Activated naive CD4-positive, alpha-beta T cell treated with anti-CD3 and anti-CD28 coated beads, Interleukin-2, amount 50 U/mL, for 24 hours (primary cell): Measurements from ENCODE around the gene PSMB3.

Experiments used
- H3K27ac Mint-ChIP-seq: one replicate; pipeline ENCODE4 v1.8.0; 2021; ENCODE audit warnings: mild to moderate bottlenecking, mixed read lengths
- H3K27me3 Mint-ChIP-seq: one replicate; pipeline ENCODE4 v1.8.0; 2021; ENCODE audit warnings: mixed read lengths
- H3K36me3 Mint-ChIP-seq: one replicate; pipeline ENCODE4 v1.8.0; 2021; ENCODE audit warnings: mixed read lengths
- H3K4me1 Mint-ChIP-seq: one replicate; pipeline ENCODE4 v1.8.0; 2021; ENCODE audit warnings: mixed read lengths
- H3K4me3 Mint-ChIP-seq: one replicate; pipeline ENCODE4 v1.8.0; 2021; ENCODE audit warnings: mild to moderate bottlenecking, mixed read lengths
- H3K9me3 Mint-ChIP-seq: one replicate; pipeline ENCODE4 v1.8.0; 2021; ENCODE audit warnings: mixed read lengths

PSMB3 gene

GRCh38 chr17:38728290-38728831 is 24.2 kb upstream of the PSMB3 start:
- H3K9me3 Mint-ChIP-seq: no peaks in the 10 kb centered on the region
- H3K27me3 Mint-ChIP-seq: no peaks in the 10 kb centered on the region
- peak overlapping the region; percentile 94 for H3K27ac Mint-ChIP-seq
- H3K4me3 Mint-ChIP-seq: peak overlapping the region; percentile 76
- peaks cover 3% of the 10 kb centered on the region for H3K36me3 Mint-ChIP-seq
- peaks cover 76% of the 10 kb centered on the region for H3K4me1 Mint-ChIP-seq

- Mint-ChIP-seq H3K27ac (peak overlapping the region; percentile 68), H3K4me3 (peak overlapping the region; percentile 76), H3K4me1 (peaks cover 86% of the 10 kb centered on the region), H3K27me3 (no peaks in the 10 kb centered on the region), H3K36me3 (peaks cover 4% of the 10 kb centered on the region), H3K9me3 (no peaks in the 10 kb centered on the region)
These were observed 23.1 kb upstream of the PSMB3 start for GRCh38 chr17:38729368-38729885.

DNA sequence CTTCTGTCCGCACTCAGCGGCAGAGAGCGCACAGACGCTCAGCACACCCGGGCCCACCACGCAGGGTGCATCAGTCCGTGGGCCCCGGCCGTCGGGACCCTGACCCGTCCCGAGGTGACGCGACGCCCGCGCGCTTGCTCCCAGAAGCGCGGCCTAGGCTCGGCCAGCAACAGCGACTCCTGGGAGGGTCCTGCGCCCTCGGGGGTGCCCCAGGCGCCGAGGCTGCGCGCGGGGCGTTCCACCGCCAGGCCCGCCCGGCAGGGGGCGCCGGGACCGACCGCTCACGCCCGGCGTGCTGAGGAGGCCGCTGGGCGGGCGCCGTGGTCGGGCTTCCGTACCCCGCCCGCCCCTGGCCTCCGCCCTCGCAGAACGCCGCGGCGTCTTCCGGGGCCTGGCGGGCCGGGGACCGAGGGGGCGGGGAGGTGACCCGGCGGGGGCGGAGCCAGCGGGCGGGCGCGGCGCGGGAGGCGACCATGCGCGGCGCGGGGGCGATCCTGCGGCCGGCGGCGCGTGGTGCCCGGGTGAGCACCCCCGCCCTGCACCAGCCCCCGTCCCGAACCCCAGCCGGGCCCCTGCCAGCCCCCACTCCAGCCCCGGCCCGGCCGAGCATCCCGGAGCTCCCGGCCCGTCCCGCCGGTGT is 22.5 kb upstream of the PSMB3 start, which contains the start of gene CISD3:
Gene CISD3 (plus strand): TSS at position 456 of the 640 bp plus-strand sequence. CDS start 18 bp downstream, at position 474.
- peaks cover 4% of the 10 kb centered on the region for H3K36me3 Mint-ChIP-seq
- no peaks in the 10 kb centered on the region for H3K9me3 Mint-ChIP-seq
- peak within 1 kb of the TSS; percentile 93 for H3K27ac Mint-ChIP-seq
- peak within 1 kb of the TSS; percentile 93 for H3K4me3 Mint-ChIP-seq
- peaks cover 89% of the 10 kb centered on the region for H3K4me1 Mint-ChIP-seq
- H3K27me3 Mint-ChIP-seq: no peaks in the 10 kb centered on the region

GRCh38 chr17:38730526-38731379 is 21.8 kb upstream of the PSMB3 start:
- Mint-ChIP-seq H3K4me3 (peak overlapping the region; percentile 93), H3K4me1 (peaks cover 86% of the 10 kb centered on the region), H3K27ac (peak overlapping the region; percentile 93), H3K27me3 (no peaks in the 10 kb centered on the region), H3K9me3 (no peaks in the 10 kb centered on the region), H3K36me3 (peaks cover 4% of the 10 kb centered on the region)

DNA sequence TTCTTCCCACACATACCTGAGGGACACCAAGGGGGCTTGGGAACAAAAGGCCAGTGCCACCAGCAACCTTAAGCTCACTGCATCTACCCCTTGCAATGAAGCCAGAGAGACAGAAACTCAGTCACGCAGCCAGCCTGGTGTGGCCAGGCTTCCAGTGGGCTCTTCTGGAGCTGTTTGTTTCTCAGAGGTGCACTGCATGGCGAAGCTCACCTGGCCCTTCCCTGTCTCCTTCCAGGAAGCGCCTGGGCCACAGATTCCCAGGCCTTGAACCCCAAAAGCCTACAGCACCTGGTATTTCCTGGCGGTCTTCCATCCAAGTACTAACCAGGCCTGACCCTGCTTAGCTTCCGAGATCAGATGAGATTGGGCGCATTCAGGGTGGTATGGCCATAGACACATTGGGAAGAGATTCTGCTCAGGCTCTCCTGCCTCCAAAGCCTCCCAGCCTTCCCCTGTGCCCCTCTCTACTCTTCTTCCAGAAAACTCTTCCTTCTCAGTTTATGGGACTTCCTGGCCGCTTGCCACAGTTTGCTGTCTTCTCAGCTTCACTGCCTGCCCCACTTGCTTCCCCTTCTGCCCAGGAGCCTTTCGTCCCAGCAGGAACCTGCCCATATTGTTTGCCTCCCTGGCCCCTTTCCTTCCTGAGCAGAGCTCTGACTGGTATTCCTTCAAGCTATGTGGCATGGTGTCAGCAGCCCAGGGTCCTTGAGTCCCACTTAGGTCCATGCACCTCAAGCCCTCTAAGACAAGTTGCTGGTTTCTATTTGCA is 20.8 kb upstream of the PSMB3 start:
- Mint-ChIP-seq H3K4me1 (peaks cover 78% of the 10 kb centered on the region), H3K27ac (peak overlapping the region; percentile 81), H3K36me3 (peaks cover 4% of the 10 kb centered on the region)

DNA sequence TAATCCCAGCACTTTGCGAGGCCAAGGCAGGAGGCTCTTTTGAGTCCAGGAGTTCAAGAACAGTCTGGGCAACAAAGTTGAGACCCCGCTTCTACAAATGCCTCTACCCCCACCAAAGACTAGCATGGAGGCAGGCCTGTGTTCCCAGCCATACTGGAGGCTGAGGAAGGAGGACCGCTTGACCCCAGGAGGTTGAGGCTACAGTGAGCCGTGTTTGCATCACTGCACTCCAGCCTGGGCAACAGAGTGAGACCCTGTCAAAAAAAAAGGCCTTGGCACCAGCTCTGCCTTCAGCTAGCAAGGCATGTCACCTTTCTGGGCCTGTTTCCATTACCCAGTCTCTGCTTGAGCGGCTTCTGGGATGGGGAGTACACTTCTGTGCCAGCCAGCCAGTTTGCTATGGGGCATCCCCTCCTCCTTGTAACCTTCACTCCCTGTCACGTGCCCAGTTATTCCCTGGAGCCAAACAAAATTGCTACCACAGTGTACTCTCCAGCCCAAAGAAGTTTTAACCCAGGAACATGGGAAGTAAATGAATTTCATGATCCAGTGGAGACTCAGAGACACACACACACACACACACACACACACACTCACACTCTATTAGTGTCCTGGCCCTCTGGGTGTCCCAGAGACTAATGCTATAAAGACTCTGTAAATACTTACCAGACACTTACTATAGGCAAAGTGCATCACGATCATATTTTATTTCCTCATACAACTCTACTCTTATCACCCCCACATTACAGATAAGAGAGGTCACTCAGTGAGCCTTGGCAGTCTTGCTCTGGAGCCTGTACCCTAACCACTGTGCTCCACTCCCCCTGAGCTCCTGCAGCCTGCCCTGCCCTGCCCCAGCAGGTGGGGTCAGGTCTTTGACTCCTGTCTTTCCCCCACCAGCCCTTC is 19.9 kb upstream of the PSMB3 start:
- peaks cover 4% of the 10 kb centered on the region for H3K36me3 Mint-ChIP-seq
- H3K4me3 Mint-ChIP-seq: peak overlapping the region; percentile 41
- no peaks in the 10 kb centered on the region for H3K9me3 Mint-ChIP-seq
- H3K27ac Mint-ChIP-seq: peak overlapping the region; percentile 81
- H3K4me1 Mint-ChIP-seq: peaks cover 69% of the 10 kb centered on the region
- H3K27me3 Mint-ChIP-seq: no peaks in the 10 kb centered on the region

More for the DNA sequence above, 20.8 kb upstream of the PSMB3 start:
- peak overlapping the region; percentile 41 for H3K4me3 Mint-ChIP-seq
- no peaks in the 10 kb centered on the region for H3K9me3 Mint-ChIP-seq
- no peaks in the 10 kb centered on the region for H3K27me3 Mint-ChIP-seq

DNA sequence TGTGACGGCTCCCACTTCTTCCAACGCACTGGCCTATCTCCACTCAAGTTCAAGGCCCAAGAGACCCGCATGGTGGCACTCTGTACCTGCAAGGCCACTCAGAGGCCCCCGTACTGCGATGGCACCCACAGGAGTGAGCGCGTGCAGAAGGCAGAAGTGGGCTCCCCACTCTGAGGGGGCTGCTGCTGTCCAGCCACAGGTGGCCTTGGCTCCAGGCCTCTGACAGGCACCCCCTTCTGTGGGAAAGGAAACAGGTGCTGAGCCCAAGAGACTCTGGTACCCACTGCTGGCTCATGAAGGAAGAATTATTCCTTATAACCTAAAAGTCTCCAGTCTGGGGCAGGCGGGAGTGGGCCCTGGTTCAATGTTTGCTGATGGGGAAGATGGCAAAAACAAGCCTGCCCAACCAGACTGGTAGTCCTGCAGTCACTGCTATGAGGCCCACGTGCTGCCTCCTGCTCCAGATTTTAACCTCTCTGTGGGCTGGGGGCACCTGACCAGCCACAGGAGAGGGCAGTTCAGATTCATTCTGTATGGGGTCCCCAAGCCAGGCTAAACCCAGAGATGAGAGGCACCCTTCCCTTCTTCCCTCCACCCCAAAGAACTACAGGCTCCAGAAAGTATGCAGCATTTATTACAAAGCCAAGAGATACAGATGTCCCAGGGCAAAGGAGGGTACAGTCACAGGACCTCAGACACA is 19.1 kb upstream of the PSMB3 start:
- Mint-ChIP-seq H3K36me3 (peaks cover 1% of the 10 kb centered on the region), H3K4me3 (peak overlapping the region; percentile 45), H3K4me1 (peaks cover 61% of the 10 kb centered on the region), H3K27ac (peak overlapping the region; percentile 75), H3K27me3 (no peaks in the 10 kb centered on the region), H3K9me3 (no peaks in the 10 kb centered on the region)

GRCh38 chr17:38733982-38734973 is 18.3 kb upstream of the PSMB3 start:
- H3K9me3 Mint-ChIP-seq: no peaks in the 10 kb centered on the region
- no peaks in the 10 kb centered on the region for H3K27me3 Mint-ChIP-seq
- H3K4me3 Mint-ChIP-seq: peak overlapping the region; percentile 76
- H3K4me1 Mint-ChIP-seq: peaks cover 52% of the 10 kb centered on the region
- peak overlapping the region; percentile 80 for H3K27ac Mint-ChIP-seq
- H3K36me3 Mint-ChIP-seq: peaks cover 1% of the 10 kb centered on the region

- Mint-ChIP-seq H3K9me3 (no peaks in the 10 kb centered on the region), H3K27me3 (no peaks in the 10 kb centered on the region), H3K27ac (peak overlapping the region; percentile 30), H3K4me3 (no peak overlapping the region), H3K4me1 (peaks cover 47% of the 10 kb centered on the region), H3K36me3 (peaks cover 1% of the 10 kb centered on the region)
These were observed 17.2 kb upstream of the PSMB3 start for GRCh38 chr17:38735161-38735997.

DNA sequence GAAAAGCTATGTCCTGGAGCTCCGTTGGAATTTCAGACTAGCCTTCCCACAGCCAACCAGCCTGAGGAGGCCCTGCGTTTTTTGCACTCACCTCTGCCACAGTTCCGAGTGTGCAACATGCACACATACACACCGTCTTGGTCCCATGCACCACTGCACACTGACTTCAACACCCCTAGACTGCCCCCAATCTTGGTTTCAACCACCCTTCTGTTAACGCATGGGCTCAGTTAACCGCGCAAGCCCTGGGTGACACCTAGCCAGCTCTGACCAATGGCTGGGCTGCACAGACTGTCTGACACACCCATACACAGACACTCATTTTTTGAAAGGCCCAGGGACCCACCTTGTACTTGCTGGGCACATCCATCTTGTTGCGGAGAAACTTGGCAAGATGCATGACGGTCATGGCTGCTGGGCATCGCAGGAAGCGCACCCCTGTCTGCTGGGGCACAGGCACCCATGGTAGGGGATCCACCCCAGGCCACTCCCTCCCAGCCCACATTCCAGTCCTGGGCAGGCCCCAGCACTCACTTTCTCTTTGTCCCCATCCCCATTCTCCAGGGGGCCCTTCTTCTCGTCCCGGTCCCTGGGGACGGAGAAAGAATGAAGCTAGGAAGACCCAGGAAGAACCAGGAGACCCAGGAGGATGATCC is 14.4 kb upstream of the PSMB3 start:
- Mint-ChIP-seq H3K4me3 (no peak overlapping the region), H3K27ac (no peak overlapping the region), H3K9me3 (no peaks in the 10 kb centered on the region), H3K36me3 (peaks cover 1% of the 10 kb centered on the region), H3K4me1 (peaks cover 24% of the 10 kb centered on the region), H3K27me3 (peaks cover 2% of the 10 kb centered on the region)

DNA sequence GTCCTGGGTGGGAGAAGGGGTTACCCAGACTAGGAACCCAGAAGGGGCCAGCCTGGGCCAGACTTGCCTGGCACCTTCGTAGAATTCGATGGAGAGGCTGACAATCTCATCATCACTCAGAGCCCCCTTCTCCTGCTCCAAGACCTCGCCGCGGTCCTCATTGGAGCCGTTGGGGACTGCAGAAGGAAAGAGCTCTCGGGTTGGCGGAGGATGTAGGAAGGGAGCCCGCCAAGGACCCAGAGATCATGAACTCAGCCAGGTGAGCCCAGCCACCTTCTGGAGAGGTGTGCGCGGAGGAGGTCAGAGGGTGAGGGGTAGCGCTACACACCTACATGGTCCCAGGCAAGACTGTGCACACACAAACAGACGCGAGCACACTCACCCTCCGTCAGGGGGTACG is 13.9 kb upstream of the PSMB3 start:
- H3K27me3 Mint-ChIP-seq: peaks cover 3% of the 10 kb centered on the region

GRCh38 chr17:38739305-38739704 is 13.2 kb upstream of the PSMB3 start:
- peaks cover 12% of the 10 kb centered on the region for H3K4me1 Mint-ChIP-seq
- H3K4me3 Mint-ChIP-seq: no peak overlapping the region
- no peaks in the 10 kb centered on the region for H3K9me3 Mint-ChIP-seq
- H3K36me3 Mint-ChIP-seq: no peaks in the 10 kb centered on the region
- H3K27me3 Mint-ChIP-seq: peaks cover 3% of the 10 kb centered on the region
- no peak overlapping the region for H3K27ac Mint-ChIP-seq

More for the DNA sequence above, 13.9 kb upstream of the PSMB3 start:
- H3K4me1 Mint-ChIP-seq: peaks cover 19% of the 10 kb centered on the region
- H3K4me3 Mint-ChIP-seq: no peak overlapping the region
- no peaks in the 10 kb centered on the region for H3K9me3 Mint-ChIP-seq
- H3K27ac Mint-ChIP-seq: no peak overlapping the region
- H3K36me3 Mint-ChIP-seq: peaks cover under 1% of the 10 kb centered on the region
